ENCODE results near the gene FBXO7. TPM values are rescaled to one million over a fixed set of nuclear protein-coding genes. Genes with fewer than 3 reads are reported as not detected.

The FBXO7 gene
- total and polyA plus RNA-seq, 2 experiments from 2014 or later: 38.6 to 68.5 TPM

- TF ChIP-seq REST (IDR thresholded peaks at IDR 0.05; ENCODE audit: unreplicated experiment): no peak
- no peak for TF ChIP-seq ETS1 (IDR thresholded peaks at IDR 0.05)
- no peak for TF ChIP-seq ZNF114 (CRISPR knock-in tag; IDR thresholded peaks at IDR 0.05)
- no peak for TF ChIP-seq STAT1 (IDR thresholded peaks at IDR 0.05; ENCODE audit: unreplicated experiment)
- TF ChIP-seq CREB1 (CRISPR knock-in tag; IDR thresholded peaks at IDR 0.05; ENCODE audit: low read depth): no peak
- no peak for TF ChIP-seq EZH2 (IDR thresholded peaks at IDR 0.05; ENCODE audit: low read depth, unreplicated experiment)
- TF ChIP-seq JUNB (IDR thresholded peaks at IDR 0.05; ENCODE audit: unreplicated experiment): no peak
These were observed 17.5 kb downstream of the FBXO7 start (continued) for GRCh38 chr22:32492111-32492510.

- ATAC-seq (no peak), DNase-seq (ENCODE audit: low spot score) (no peak)
- Histone ChIP-seq H3K27ac (ENCODE audit: low read depth) (no peak overlapping the region), H2AFZ (no peak overlapping the region), H3K4me3 (no peak overlapping the region), H3K27me3 (ENCODE audit: insufficient read depth) (no peaks in the 10 kb centered on the region), H3F3A (replicated peaks; ENCODE audit: low read depth) (no peaks in the 10 kb centered on the region), H3K4me1 (ENCODE audit: insufficient read depth) (no peaks in the 10 kb centered on the region), H3K4me2 (no peak overlapping the region), H3K79me2 (replicated peaks; ENCODE audit: insufficient read depth) (no peaks in the 10 kb centered on the region), H3K36me3 (ENCODE audit: insufficient read depth) (peaks cover 22% of the 10 kb centered on the region), H4K20me1 (replicated peaks; ENCODE audit: insufficient read depth) (peaks cover 3% of the 10 kb centered on the region; the same call in 1 of the 2 replicates), H3K9me2 (ENCODE audit: insufficient read depth) (no peaks in the 10 kb centered on the region)
- Mint-ChIP-seq H3K9me3 (no peaks in the 10 kb centered on the region), H3K27me3 (ENCODE audit: insufficient read depth, low read depth, poor library complexity) (no peaks in the 10 kb centered on the region), H3K36me3 (ENCODE audit: low read depth) (peaks cover 49% of the 10 kb centered on the region), H3K4me1 (no peaks in the 10 kb centered on the region), H3K4me3 (no peak overlapping the region), H3K27ac (no peak overlapping the region)
- TF ChIP-seq POLR2AphosphoS5 (IDR thresholded peaks at IDR 0.05; ENCODE audit: low read depth) (no peak), REST (IDR thresholded peaks at IDR 0.05; ENCODE audit: unreplicated experiment) (no peak), JUNB (IDR thresholded peaks at IDR 0.05; ENCODE audit: unreplicated experiment) (no peak), STAT1 (IDR thresholded peaks at IDR 0.05; ENCODE audit: unreplicated experiment) (no peak), CTCF (conservative IDR thresholded peaks at IDR 0.05; ENCODE audit: low read depth in 2 of 2) (no peak), CREB1 (CRISPR knock-in tag; IDR thresholded peaks at IDR 0.05; ENCODE audit: low read depth) (no peak), ZNF114 (CRISPR knock-in tag; IDR thresholded peaks at IDR 0.05) (no peak), ZNF331 (CRISPR knock-in tag; IDR thresholded peaks at IDR 0.05; ENCODE audit: low read depth) (no peak), ETS1 (IDR thresholded peaks at IDR 0.05) (no peak)
These were observed 18.9 kb downstream of the FBXO7 start for GRCh38 chr22:32493551-32493950.
